ENCODE measurements around the gene RNU7-1.

- TF ChIP-seq, protein P1, sequence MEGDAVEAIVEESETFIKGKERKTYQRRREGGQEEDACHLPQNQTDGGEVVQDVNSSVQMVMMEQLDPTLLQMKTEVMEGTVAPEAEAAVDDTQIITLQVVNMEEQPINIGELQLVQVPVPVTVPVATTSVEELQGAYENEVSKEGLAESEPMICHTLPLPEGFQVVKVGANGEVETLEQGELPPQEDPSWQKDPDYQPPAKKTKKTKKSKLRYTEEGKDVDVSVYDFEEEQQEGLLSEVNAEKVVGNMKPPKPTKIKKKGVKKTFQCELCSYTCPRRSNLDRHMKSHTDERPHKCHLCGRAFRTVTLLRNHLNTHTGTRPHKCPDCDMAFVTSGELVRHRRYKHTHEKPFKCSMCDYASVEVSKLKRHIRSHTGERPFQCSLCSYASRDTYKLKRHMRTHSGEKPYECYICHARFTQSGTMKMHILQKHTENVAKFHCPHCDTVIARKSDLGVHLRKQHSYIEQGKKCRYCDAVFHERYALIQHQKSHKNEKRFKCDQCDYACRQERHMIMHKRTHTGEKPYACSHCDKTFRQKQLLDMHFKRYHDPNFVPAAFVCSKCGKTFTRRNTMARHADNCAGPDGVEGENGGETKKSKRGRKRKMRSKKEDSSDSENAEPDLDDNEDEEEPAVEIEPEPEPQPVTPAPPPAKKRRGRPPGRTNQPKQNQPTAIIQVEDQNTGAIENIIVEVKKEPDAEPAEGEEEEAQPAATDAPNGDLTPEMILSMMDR (IDR thresholded peaks at IDR 0.05; ENCODE audit: insufficient read depth, low read length): no peak
- TF ChIP-seq SPI1 (IDR thresholded peaks at IDR 0.05; ENCODE audit: borderline replicate concordance, low read depth): no peak
These were observed 14.4 kb downstream of the RNU7-1 start for GRCh38 chr12:6957741-6958608.

Data from HL-60 (cell line).